HG03457 (cell line): ENCODE results near the gene RC3H2.
A peak's percentile ranks its signal among the peaks of the same experiment; 100 is the strongest.
"Not testable (repeated sequence)": the region's sequence is repeated elsewhere in the genome, so short reads cannot be mapped to it uniquely, and the experiment has no call there.

Experiments used
- ATAC-seq: cut with Tn5 transposase; IDR thresholded peaks from one replicate; pipeline ENCODE4 v1.9.1; 2021; ENCODE audit warnings: moderate number of reproducible peaks; ENCODE audit not compliant: unreplicated experiment

Gene RC3H2

GRCh38 chr9:122922713-122923112, 17.6 kb upstream of the RC3H2 start:
- ATAC-seq: no peak

GRCh38 chr9:122918310-122918709, 13.2 kb upstream of the RC3H2 start:
- no peak for ATAC-seq

DNA sequence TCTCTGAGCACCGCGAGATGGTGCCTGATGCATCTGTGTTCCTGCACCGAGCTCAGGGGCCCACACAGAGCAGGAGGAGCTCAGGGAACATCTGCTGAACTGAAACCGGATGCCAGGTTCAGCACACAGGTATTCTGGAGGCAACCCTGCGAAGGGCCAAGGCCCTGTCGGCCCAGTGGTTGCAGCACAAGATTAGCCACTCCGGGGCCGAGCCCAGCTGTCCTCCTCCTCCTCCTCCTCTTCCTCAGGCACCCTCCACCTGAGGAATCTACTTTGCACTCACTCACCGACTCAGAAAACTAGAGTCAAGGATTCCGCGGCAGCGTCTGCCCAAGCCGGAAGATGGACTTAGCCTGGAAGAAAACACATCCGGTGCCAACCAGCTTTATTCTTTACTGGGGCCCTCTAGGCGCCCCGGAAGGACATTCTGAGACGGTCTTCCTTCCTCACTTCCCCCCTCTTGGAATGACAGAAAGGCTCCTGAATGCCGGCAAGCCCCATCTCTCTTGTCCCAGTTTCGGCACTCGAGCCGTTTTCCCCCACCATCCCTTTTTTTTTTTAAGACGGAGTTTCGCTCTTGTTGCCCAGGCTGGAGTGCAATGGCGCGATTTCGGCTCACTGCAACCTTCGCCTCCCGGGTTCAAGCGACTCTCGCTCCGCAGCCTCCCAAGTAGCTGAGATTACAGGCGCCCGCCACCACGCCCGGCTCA, 8.0 kb upstream of the RC3H2 start, which contains the start of gene ZBTB6:
ZBTB6 (minus strand) TSS at position 360 of the 710 bp plus-strand sequence. CDS start 1,251 bp downstream, outside the sequence.
- peak; percentile 87 for ATAC-seq

- ATAC-seq: no peak
Measured at GRCh38 chr9:122912671-122912963, 7.5 kb upstream of the RC3H2 start.

DNA sequence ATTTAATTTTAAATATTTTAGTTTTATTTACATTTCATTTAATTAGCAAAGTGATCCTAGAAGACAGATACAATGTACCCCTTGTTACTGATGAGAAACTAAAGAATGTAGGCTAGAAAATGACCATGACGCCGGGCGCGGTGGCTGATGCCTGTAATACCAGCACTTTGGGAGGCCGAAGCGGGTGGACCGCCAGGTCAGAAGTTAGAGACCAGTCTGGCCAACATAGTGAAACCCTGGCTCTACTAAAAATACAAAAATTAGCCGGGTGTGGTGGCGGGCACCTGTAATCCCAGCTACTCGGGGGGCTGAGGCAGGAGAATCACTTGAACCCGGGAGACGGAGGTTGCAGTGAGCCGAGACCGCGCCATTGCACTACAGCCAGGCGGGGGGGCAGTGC, 963 bp upstream of the RC3H2 start:
- ATAC-seq: not testable (repeated sequence)

DNA sequence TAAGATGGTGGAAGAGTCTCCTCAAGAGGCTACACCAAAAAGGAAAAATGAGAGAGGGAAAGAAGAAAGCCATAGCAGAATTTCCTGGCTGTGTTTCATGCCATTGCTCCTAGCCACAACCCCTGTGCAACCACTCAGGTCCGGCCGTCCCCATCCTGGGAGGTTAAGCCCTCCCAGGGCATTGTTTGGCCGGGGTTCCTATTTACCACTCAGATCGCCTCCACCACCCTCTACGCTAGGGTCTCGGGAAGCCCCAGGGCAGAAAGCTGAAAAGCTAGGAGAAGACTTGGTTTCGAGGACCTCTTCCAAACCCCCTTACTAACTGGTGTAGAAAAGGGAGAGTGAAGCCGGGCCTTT, 715 bp downstream of the RC3H2 start:
- peak; percentile 4 for ATAC-seq

GRCh38 chr9:122900791-122901190, 4.4 kb downstream of the RC3H2 start:
- no peak for ATAC-seq

DNA sequence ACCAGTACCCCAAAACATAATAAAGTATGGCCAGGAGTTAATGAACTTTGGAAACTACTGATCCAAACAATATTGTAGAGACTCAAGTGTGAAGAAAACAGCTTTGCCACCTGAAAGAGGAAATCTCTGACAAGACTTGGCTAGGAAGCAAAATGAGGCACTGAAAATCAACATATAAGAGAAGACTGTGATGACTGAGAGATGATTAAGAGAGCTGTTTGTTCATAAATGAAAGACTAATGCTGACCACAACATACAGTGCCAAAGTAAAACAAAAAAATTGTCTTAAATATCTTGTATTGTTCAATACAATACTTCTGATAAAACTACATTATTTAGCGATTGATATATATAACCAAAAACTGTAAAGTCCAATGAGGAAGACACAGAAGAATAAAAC, 7.2 kb downstream of the RC3H2 start:
- no peak for ATAC-seq

GRCh38 chr9:122888480-122888879, 16.7 kb downstream of the RC3H2 start:
- no peak for ATAC-seq

- ATAC-seq: no peak
Measured at GRCh38 chr9:122883125-122883524, 22.0 kb downstream of the RC3H2 start.

DNA sequence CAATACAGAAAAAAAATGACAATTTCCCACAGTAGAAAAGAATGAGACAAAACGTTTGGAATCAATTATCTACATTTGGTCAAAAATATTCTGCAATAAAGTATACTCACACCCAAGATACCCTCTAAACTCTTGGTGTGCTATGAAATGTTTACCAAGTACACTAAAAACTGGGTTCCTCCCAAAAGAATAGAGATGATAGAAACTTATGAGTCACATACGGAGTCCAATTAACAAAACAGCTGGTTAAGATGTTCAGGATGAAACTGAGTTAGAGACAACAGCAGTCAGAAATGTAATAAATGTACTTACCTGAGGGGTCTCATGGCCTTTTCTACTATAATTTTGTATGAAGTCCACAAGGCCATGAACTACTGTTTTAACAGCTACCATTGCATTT, 25.7 kb downstream of the RC3H2 start:
- no peak for ATAC-seq

- no peak for ATAC-seq
Measured at GRCh38 chr9:122875523-122875922, 29.6 kb downstream of the RC3H2 start.

DNA sequence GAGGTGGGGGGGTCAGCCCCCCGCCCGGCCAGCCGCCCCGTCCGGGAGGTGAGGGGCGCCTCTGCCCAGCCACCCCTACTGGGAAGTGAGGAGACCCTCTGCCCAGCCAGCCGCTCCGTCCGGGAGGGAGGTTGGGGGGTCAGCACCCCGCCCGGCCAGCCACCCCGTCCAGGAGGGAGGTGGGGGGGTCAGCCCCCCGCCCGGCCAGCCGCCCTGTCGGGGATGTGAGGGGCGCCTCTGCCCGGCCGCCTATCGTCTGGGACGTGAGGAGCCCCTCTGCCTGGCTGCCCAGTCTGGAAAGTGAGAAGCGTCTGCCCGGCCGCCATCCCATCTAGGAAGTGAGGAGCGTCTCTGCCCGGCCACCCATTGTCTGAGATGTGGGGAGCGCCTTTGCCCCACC, 37.9 kb downstream of the RC3H2 start:
- ATAC-seq: not testable (repeated sequence)

- ATAC-seq: no peak
Measured at GRCh38 chr9:122866079-122866478, 39.1 kb downstream of the RC3H2 start.

- ATAC-seq: no peak
Measured at GRCh38 chr9:122865300-122865699, 39.9 kb downstream of the RC3H2 start.

- no peak for ATAC-seq
Measured at GRCh38 chr9:122863407-122863806, 41.8 kb downstream of the RC3H2 start.

- no peak for ATAC-seq
Measured at GRCh38 chr9:122860319-122861142, 44.6 kb downstream of the RC3H2 start.

GRCh38 chr9:122857815-122858214, 47.3 kb downstream of the RC3H2 start:
- no peak for ATAC-seq

GRCh38 chr9:122852085-122852786, 52.9 kb downstream of the RC3H2 start:
- ATAC-seq: not testable (repeated sequence)

DNA sequence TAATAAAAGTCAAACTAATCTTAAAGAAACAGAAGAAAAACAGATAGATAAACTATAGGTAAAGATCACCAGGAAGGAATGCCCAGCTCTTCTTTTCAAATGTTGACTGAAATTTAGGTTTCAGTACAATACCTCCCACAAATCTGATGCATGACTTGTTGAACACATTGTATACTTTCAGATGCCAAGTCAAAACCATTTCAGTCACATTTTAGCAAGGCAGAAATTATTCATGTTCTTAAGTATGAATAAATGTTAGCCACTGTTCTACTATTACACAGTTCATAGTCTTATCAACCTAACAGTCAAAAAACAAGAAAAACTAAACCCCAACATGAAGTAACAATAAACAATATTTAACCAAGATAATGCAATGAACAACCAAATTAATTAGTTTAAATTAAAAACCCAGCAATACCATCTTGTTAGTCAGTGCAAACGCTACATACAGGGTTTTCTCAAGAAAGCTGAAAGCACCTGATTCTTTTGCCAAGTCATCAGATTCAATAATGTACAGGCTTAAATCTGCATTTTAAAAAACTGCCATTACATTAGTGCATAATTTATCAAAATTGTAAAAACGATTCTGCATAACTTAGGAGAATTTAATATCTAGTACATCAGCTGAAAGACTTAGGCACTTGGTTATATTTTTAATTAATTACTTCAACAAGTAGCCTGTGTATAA, 56.8 kb downstream of the RC3H2 start:
- ATAC-seq: no peak

- ATAC-seq: no peak
Measured at GRCh38 chr9:122846371-122846940, 58.7 kb downstream of the RC3H2 start.
